C4-2B (cell line): ENCODE data around the gene ADAMTSL1.

Source experiments
- H3K27ac ChIP-seq: fragments of 450-650 bp; 2 replicates; pipeline ENCODE4 v1.5.1; 2017
- CTCF ChIP-seq: fragments of 450-650 bp; conservative IDR thresholded peaks from 2 replicates; pipeline ENCODE4 v1.5.1; 2017; ENCODE audit warnings: mild to moderate bottlenecking
- ZFX ChIP-seq: fragments of 450-650 bp; IDR thresholded peaks from 2 replicates; pipeline ENCODE4 v1.6.1; 2017

The ADAMTSL1 gene

GRCh38 chr9:18596920-18597319 lies 123.0 kb downstream of the ADAMTSL1 start:
- TF ChIP-seq ZFX = no peak
- no peak for TF ChIP-seq CTCF
- H3K27ac ChIP-seq = no peak overlapping the region

GRCh38 chr9:18598969-18599368 lies 125.0 kb downstream of the ADAMTSL1 start:
- TF ChIP-seq CTCF (no peak), ZFX (no peak)
- no peak overlapping the region for H3K27ac ChIP-seq

- TF ChIP-seq CTCF (no peak), ZFX (no peak)
- H3K27ac ChIP-seq = no peak overlapping the region
Measured at GRCh38 chr9:18601026-18601425, 127.1 kb downstream of the ADAMTSL1 start.

- TF ChIP-seq ZFX (no peak), CTCF (no peak)
- no peak overlapping the region for H3K27ac ChIP-seq
Measured at GRCh38 chr9:18601956-18602355, 128.0 kb downstream of the ADAMTSL1 start.

- no peak for TF ChIP-seq CTCF
- no peak for TF ChIP-seq ZFX
- H3K27ac ChIP-seq = no peak overlapping the region
Measured at GRCh38 chr9:18604767-18605730, 131.1 kb downstream of the ADAMTSL1 start.

GRCh38 chr9:18605766-18606180 lies 131.8 kb downstream of the ADAMTSL1 start:
- no peak overlapping the region for H3K27ac ChIP-seq
- TF ChIP-seq ZFX (no peak), CTCF (no peak)

GRCh38 chr9:18606281-18606680 lies 132.3 kb downstream of the ADAMTSL1 start:
- TF ChIP-seq ZFX (no peak), CTCF (no peak)
- H3K27ac ChIP-seq = no peak overlapping the region
